ENCODE measurements around the gene ADPRM. TPM values are rescaled to one million over a fixed set of nuclear protein-coding genes. Genes with fewer than 3 reads are reported as not detected.

Gene ADPRM
- total RNA-seq, 2 donors from 2014 or later: 6.9 to 13.6 TPM

GRCh38 chr17:10738521-10739258, 41.3 kb downstream of the ADPRM start:
- ATAC-seq (ENCODE audit: insufficient number of reproducible peaks, low FRiP score, low read depth) (no peak), DNase-seq (ENCODE audit: low spot score) (no peak)
- H3K4me3 ChIP-seq: no peak overlapping the region
- H3K27ac ChIP-seq: no peak overlapping the region
- no peaks in the 10 kb centered on the region for H3K36me3 ChIP-seq
- peaks cover 0 to 6% of the 10 kb centered on the region in 2 donors for H3K4me1 ChIP-seq (ENCODE audit: control insufficient read depth in 1 of 2, low read depth in 2 of 2)
- no peaks in the 10 kb centered on the region for H3K27me3 ChIP-seq (replicated peaks; ENCODE audit: insufficient read depth)
- H3K9me3 ChIP-seq: no peaks in the 10 kb centered on the region
- no peak for TF ChIP-seq CTCF (IDR thresholded peaks at IDR 0.05)

- Histone ChIP-seq H3K27ac (no peak overlapping the region), H3K36me3 (no peaks in the 10 kb centered on the region), H3K9me3 (no peaks in the 10 kb centered on the region), H3K4me1 (ENCODE audit: control insufficient read depth in 1 of 2, low read depth in 2 of 2) (peaks cover 4 to 10% of the 10 kb centered on the region in 2 donors), H3K27me3 (replicated peaks; ENCODE audit: insufficient read depth) (no peaks in the 10 kb centered on the region), H3K4me3 (no peak overlapping the region)
- DNase-seq (ENCODE audit: low spot score): no peak
- ATAC-seq (ENCODE audit: insufficient number of reproducible peaks, low FRiP score, low read depth): no peak
- TF ChIP-seq CTCF (IDR thresholded peaks at IDR 0.05): no peak
Measured at GRCh38 chr17:10739386-10739785, 42.0 kb downstream of the ADPRM start.

GRCh38 chr17:10741416-10742135, 44.2 kb downstream of the ADPRM start:
- Histone ChIP-seq H3K27ac (no peak overlapping the region), H3K9me3 (no peaks in the 10 kb centered on the region), H3K4me3 (no peak overlapping the region), H3K36me3 (no peaks in the 10 kb centered on the region), H3K27me3 (replicated peaks; ENCODE audit: insufficient read depth) (no peaks in the 10 kb centered on the region), H3K4me1 (ENCODE audit: control insufficient read depth in 1 of 2, low read depth in 2 of 2) (peaks cover 5 to 11% of the 10 kb centered on the region in 2 donors)
- DNase-seq (ENCODE audit: low spot score): no peak
- ATAC-seq (ENCODE audit: insufficient number of reproducible peaks, low FRiP score, low read depth): no peak
- TF ChIP-seq CTCF (IDR thresholded peaks at IDR 0.05): no peak

- Histone ChIP-seq H3K4me1 (ENCODE audit: control insufficient read depth in 1 of 2, low read depth in 2 of 2) (peaks cover 5 to 8% of the 10 kb centered on the region in 2 donors), H3K27me3 (replicated peaks; ENCODE audit: insufficient read depth) (no peaks in the 10 kb centered on the region), H3K27ac (no peak overlapping the region), H3K4me3 (no peak overlapping the region), H3K9me3 (no peaks in the 10 kb centered on the region), H3K36me3 (no peaks in the 10 kb centered on the region)
- no peak for DNase-seq (ENCODE audit: low spot score)
- ATAC-seq (ENCODE audit: insufficient number of reproducible peaks, low FRiP score, low read depth): no peak
- TF ChIP-seq CTCF (IDR thresholded peaks at IDR 0.05): no peak
Measured at GRCh38 chr17:10742431-10742830, 45.0 kb downstream of the ADPRM start.

GRCh38 chr17:10743316-10744009, 46.1 kb downstream of the ADPRM start:
- ATAC-seq (ENCODE audit: insufficient number of reproducible peaks, low FRiP score, low read depth): peak; percentile 89

More at GRCh38 chr17:10743316-10744009, 46.1 kb downstream of the ADPRM start:
- H3K36me3 ChIP-seq: no peaks in the 10 kb centered on the region
- no peak for TF ChIP-seq CTCF (IDR thresholded peaks at IDR 0.05)
- peak overlapping the region; percentile 34 to 67 for H3K27ac ChIP-seq
- peaks cover 5% of the 10 kb centered on the region in 2 donors for H3K4me1 ChIP-seq (ENCODE audit: control insufficient read depth in 1 of 2, low read depth in 2 of 2)
- no peaks in the 10 kb centered on the region for H3K9me3 ChIP-seq
- DNase-seq (ENCODE audit: low spot score): no peak
- no peak overlapping the region for H3K4me3 ChIP-seq
- no peaks in the 10 kb centered on the region for H3K27me3 ChIP-seq (replicated peaks; ENCODE audit: insufficient read depth)

Data from thoracic aorta (tissue), 2 donors.